Effector memory CD4-positive, alpha-beta T cell (primary cell): ENCODE measurements around the gene EEF1AKMT1.
"Not testable (repeated sequence)": the region's sequence is repeated elsewhere in the genome, so short reads cannot be mapped to it uniquely, and the experiment has no call there.

ENCODE experiments used
- DNase-seq, 3 donors: peaks; one replicate each; pipeline ENCODE4 v3.0.0-alpha.2; 2020
- H3K27ac ChIP-seq: 2 replicates; pipeline ENCODE4 v1.7.0; 2013; ENCODE audit warnings: mild to moderate bottlenecking, low read length, moderate library complexity; ENCODE audit not compliant: insufficient read depth, poor library complexity, severe bottlenecking
- H3K27me3 ChIP-seq: replicated peaks from 2 replicates; pipeline ENCODE4 v1.7.0; 2013; ENCODE audit warnings: mild to moderate bottlenecking, low read length; ENCODE audit not compliant: insufficient read depth, control insufficient read depth, poor library complexity, severe bottlenecking
- H3K36me3 ChIP-seq: 2 replicates; pipeline ENCODE4 v1.7.0; 2013; ENCODE audit warnings: mild to moderate bottlenecking, low read length, moderate library complexity; ENCODE audit not compliant: control insufficient read depth, insufficient read depth
- H3K4me1 ChIP-seq: 2 replicates; pipeline ENCODE4 v1.7.0; 2013; ENCODE audit warnings: low read length, mild to moderate bottlenecking; ENCODE audit not compliant: control insufficient read depth, insufficient read depth, poor library complexity, severe bottlenecking
- H3K4me3 ChIP-seq: 2 replicates; pipeline ENCODE4 v1.7.0; 2013; ENCODE audit warnings: low read length, low read depth, mild to moderate bottlenecking; ENCODE audit not compliant: insufficient read depth, poor library complexity, severe bottlenecking
- H3K9me3 ChIP-seq: 2 replicates; pipeline ENCODE4 v1.7.0; 2013; ENCODE audit warnings: mild to moderate bottlenecking, low read length, moderate library complexity; ENCODE audit not compliant: control insufficient read depth

Gene EEF1AKMT1

DNA sequence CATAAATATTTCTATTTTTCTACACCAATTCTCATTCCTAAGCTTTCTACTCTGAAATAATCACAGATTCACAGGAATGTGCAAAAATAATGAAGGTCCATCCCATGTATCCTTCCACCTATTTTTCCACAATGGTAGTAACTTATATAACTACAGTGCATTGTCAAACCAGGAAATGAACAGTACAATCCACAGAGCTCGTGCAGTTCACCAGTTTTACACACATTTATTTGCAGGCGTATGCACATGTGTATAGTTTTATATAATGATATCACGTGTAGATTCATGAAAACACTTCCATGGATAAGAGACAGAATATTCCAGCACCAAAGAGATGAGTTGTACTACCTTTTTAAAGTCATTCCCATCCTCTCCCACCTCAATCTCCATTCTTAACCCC is 12.9 kb downstream of the EEF1AKMT1 start:
- Histone ChIP-seq H3K9me3 (no peaks in the 10 kb centered on the region), H3K36me3 (no peaks in the 10 kb centered on the region), H3K27me3 (no peaks in the 10 kb centered on the region), H3K4me3 (no peak overlapping the region), H3K4me1 (no peaks in the 10 kb centered on the region), H3K27ac (no peak overlapping the region)
- no peak for DNase-seq

DNA sequence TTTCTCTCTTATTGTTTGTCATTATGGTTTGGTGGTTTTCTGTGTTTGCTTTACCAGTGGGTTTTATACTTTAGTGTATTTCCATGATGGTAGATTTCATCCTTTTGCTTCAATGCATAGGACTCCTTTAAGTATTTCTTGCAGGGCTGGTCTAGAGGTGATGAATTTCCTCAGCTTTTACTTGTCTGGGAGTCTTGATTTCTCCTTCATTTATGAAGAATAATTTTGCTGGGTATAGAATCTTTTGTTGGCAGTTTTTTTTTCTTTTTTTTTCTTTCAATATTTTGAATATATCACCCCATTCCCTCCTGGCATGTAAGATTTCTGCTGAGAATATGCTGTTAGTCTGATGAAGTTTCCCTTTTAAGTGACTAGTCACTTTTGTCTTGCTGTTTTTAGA is 19.8 kb downstream of the EEF1AKMT1 start:
- H3K4me1 ChIP-seq: no peaks in the 10 kb centered on the region

DNA sequence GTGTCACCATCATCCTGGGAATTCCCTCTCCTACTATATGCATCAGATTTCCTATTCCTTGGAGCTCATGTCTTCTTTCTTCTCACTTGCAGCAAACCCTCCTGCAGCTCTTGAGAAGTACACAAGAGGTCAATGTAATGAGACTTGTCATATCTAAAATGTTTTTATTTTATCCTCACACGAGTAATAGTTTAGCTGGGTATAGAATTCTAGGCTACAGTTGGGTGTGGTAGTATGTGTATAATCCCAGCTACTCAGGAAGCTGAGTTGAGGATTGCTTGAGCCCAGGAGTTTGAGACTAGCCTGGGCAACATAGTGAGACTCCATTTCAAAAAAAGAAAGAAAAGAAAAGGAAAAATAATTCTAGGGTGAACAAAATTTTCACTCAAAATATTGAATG is 24.4 kb downstream of the EEF1AKMT1 start:
- DNase-seq: no peak
- H3K4me1 ChIP-seq: no peaks in the 10 kb centered on the region
- H3K4me3 ChIP-seq: no peak overlapping the region
- H3K9me3 ChIP-seq: peaks cover 7% of the 10 kb centered on the region
- no peaks in the 10 kb centered on the region for H3K36me3 ChIP-seq
- H3K27me3 ChIP-seq: no peaks in the 10 kb centered on the region
- no peak overlapping the region for H3K27ac ChIP-seq

More for the DNA sequence above, 19.8 kb downstream of the EEF1AKMT1 start:
- Histone ChIP-seq H3K27ac (no peak overlapping the region), H3K9me3 (peaks cover 7% of the 10 kb centered on the region), H3K36me3 (no peaks in the 10 kb centered on the region), H3K27me3 (no peaks in the 10 kb centered on the region), H3K4me3 (no peak overlapping the region)
- no peak for DNase-seq

DNA sequence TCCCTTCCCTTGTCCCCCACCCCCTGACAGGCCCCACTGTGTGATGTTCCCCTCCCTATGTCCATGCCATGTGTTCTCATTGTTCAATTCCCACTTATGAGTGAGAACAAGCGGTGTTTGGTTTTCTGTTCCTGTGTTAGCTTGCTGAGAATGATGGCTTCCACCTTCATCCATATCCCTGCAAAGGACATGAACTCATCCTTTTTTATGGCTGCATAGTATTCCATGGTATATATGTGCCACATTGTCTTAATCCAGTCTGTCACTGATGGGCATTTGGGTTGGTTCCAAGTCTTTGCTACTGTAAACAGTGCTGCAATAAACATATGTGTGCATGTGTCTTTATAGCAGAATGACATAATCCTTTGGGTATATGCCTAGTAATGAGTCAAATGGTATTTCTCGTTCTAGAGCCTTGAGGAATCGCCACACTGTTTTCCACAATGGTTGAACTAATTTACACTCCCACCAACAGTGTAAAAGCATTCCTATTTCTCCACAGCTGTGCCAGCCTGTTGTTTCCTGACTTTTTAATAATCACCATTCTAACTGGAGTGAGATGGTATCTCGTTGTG is 29.8 kb downstream of the EEF1AKMT1 start:
- not testable (repeated sequence) for H3K36me3 ChIP-seq, H3K27me3 ChIP-seq, DNase-seq

DNA sequence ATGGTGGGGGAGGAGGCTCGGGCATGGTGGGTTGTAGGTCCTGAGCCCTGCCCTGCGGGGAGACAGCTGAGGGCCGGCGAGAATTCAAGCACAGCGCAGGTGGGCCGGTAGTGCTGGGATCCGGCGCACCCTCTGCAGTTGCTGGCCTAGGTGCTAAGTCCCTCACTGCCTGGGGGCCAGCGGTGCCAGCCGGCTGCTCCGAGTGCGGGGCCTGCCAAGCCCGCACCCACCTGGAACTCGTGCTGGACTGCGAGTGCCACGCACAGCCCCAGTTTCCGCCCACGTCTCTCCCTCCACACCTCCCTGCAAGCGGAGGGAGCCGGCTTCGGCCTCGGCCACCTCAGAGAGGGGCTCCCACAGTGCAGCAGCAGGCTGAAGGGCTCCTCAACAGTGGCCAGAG is 33.7 kb downstream of the EEF1AKMT1 start:
- Histone ChIP-seq H3K4me3 (no peak overlapping the region), H3K9me3 (no peaks in the 10 kb centered on the region), H3K4me1 (no peaks in the 10 kb centered on the region), H3K27ac (no peak overlapping the region), H3K36me3 (no peaks in the 10 kb centered on the region), H3K27me3 (no peaks in the 10 kb centered on the region)
- no peak for DNase-seq

More for the DNA sequence above, 29.8 kb downstream of the EEF1AKMT1 start:
- H3K9me3 ChIP-seq, H3K4me1 ChIP-seq, H3K27ac ChIP-seq, H3K4me3 ChIP-seq: not testable (repeated sequence)

DNA sequence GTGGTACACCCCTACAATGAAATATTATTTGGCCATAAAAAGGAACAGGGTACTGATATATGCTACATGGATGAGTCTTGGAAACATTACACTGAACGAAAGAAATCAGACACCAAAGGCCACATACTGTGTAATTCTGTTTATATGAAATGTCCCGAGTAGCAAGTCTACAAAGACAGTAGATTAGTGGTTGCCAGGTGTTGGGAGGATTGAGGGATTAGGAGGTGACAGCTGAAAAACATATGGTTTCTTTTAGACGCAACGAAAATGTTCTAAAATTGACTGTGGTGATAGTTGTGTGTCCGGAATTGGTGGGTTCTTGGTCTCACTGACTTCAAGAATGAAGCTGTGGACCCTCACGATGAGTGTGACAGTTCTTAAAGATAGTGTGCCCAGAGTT is 35.1 kb downstream of the EEF1AKMT1 start:
- H3K9me3 ChIP-seq: no peaks in the 10 kb centered on the region
- no peak overlapping the region for H3K27ac ChIP-seq
- H3K4me1 ChIP-seq: no peaks in the 10 kb centered on the region
- H3K4me3 ChIP-seq: no peak overlapping the region
- no peak for DNase-seq
- no peaks in the 10 kb centered on the region for H3K36me3 ChIP-seq
- no peaks in the 10 kb centered on the region for H3K27me3 ChIP-seq

DNA sequence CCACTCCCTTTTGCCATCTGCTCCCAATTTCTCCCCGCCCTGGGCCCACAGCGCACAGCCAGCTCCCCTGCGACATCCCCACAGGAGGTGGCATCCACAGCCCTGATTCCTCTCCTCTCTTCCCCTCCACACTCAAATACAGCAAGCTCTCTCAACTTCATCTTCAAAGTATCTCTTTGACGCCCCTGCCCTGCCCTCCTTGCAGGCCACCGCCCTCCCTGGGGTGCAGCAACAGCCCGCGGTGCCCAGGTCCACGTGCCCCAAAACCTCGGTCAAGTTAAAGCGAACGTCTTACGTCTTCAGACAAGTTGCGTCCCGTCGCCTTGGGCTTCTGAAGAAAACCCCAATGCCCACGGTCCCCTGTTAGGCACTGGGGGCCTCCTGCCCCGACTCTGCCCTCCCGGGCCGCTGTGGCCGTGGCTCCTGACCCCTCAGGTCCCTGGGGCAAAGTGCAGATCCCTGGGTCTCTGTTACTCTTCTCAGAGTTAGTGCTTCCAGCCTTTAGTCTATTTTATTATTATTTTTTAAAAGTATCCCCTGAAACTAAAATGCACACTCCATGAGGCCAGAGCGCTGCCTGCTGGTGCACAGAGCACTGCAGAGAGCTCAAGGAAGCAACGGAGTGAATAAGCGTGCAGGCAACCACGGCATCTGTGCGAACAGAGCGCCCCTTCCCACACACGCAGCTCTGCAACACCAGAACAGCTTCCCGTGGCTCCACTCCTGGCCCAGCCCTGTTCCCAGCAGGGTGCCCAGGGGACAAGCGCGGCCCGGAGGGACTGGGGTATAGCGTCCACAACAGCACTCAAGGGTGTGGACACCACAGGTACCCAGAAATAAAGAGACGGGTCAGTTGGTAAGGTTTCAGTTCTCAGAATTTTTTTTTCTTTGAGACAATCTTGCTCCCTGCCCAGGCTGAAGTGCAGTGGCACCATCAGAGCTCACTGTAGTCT is 43.9 kb downstream of the EEF1AKMT1 start:
- no peak for DNase-seq
- no peaks in the 10 kb centered on the region for H3K27me3 ChIP-seq
- no peaks in the 10 kb centered on the region for H3K4me1 ChIP-seq
- no peak overlapping the region for H3K4me3 ChIP-seq
- no peak overlapping the region for H3K27ac ChIP-seq
- H3K9me3 ChIP-seq: no peaks in the 10 kb centered on the region
- H3K36me3 ChIP-seq: no peaks in the 10 kb centered on the region

DNA sequence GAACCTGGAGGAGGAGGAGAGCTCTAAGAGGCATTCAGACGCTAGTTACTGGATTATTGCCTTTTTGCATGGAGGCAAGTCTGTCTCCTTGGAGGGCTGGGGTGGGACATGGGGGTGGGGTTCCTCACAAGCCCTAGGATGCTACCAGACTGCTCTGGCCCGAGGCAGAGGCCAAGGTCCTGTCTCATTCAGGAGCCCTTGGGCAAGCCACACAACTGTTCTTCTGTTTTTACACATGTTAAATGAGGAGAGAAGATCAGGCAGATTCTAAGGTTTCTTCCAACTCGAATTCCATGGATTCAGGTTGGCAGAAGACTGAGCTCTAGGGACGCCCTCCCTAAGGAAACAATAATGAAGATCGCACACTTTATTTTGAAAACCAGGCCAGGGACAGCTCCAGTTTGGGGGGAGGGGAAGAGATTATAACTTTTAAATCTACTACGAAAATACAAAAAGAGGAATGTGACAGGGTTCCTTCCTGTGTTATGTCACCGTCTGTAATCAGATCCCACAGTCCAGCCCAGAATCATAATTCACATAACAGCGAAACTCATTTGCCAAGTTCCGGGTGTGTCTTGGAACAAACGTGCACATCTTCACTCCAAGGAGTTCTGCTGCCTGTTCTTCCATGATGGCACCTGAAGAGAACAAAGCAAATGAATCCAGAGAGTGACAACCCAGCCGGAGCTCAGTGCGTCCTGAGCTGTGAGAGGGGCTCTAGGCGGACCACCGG is 45.0 kb downstream of the EEF1AKMT1 start:
- DNase-seq: no peak
- no peaks in the 10 kb centered on the region for H3K4me1 ChIP-seq
- no peak overlapping the region for H3K4me3 ChIP-seq
- H3K36me3 ChIP-seq: no peaks in the 10 kb centered on the region
- no peaks in the 10 kb centered on the region for H3K27me3 ChIP-seq
- no peak overlapping the region for H3K27ac ChIP-seq
- no peaks in the 10 kb centered on the region for H3K9me3 ChIP-seq

DNA sequence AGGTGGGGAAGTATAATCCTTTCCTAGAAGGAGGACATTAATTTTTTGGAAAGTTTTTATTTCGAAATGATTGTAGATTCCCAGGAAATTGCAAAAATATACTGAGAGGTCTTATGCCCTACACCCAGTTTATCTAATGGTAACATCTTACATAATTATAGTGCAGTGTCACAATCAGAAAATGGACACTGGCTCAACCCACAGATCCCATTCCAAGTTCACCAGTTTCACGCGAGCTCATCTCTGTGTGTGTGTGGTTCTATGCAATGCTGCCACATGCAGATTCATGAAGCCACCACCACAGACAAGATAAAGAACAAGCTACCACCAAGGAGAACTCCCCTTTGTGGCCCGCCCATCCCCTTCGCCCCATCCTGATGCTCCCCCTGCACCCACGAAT is 45.9 kb downstream of the EEF1AKMT1 start:
- no peak for DNase-seq
- H3K27me3 ChIP-seq: no peaks in the 10 kb centered on the region
- H3K4me3 ChIP-seq: no peak overlapping the region
- no peaks in the 10 kb centered on the region for H3K36me3 ChIP-seq
- H3K9me3 ChIP-seq: no peaks in the 10 kb centered on the region
- H3K27ac ChIP-seq: no peak overlapping the region
- no peaks in the 10 kb centered on the region for H3K4me1 ChIP-seq
